ENCODE results near the gene INPP4B.

GRCh38 chr4:142707401-142707800, 138.7 kb downstream of the INPP4B start:
- TF ChIP-seq TAF1 (IDR thresholded peaks at IDR 0.05; ENCODE audit: low read depth, low read length) (no peak), POLR2AphosphoS5 (IDR thresholded peaks at IDR 0.05; ENCODE audit: low read depth, low read length) (no peak), SPI1 (IDR thresholded peaks at IDR 0.05; ENCODE audit: low read depth, low read length) (no peak)

All from GM12891 (cell line).